SU-DHL-6 (cell line): Measurements from ENCODE around the gene MRPS27.

Experiments
- CTCF ChIP-seq: fragments of 200-600 bp; sonication (generic); IDR thresholded peaks from one replicate; pipeline ENCODE4 v1.5.1; 2017; ENCODE audit warnings: antibody characterized with exemption, mild to moderate bottlenecking, low read length, moderate library complexity; ENCODE audit not compliant: insufficient read depth, poor library complexity, severe bottlenecking
- EZH2phosphoT487 ChIP-seq: fragments of 200-600 bp; sonication (generic), shearing (Covaris generic); conservative IDR thresholded peaks from 2 replicates; pipeline ENCODE4 v1.6.1; 2018; ENCODE audit warnings: mild to moderate bottlenecking, antibody characterized with exemption, low read length, moderate library complexity, mixed read lengths

GRCh38 chr5:72284559-72285423, 35.2 kb downstream of the MRPS27 start:
- TF ChIP-seq CTCF (no peak), EZH2phosphoT487 (no peak)
